Measurements from ENCODE around the gene S100A7. TPM values are rescaled to one million over a fixed set of nuclear protein-coding genes. Genes with fewer than 3 reads are reported as not detected.
"Not testable (repeated sequence)": the region's sequence is repeated elsewhere in the genome, so short reads cannot be mapped to it uniquely, and the experiment has no call there.

The S100A7 gene
- total and polyA plus RNA-seq, 8 donors, result not detected

- WGBS, 2 donors, result 51 to 61% methylated on average over 12 of the region's 12 CpGs
- TF ChIP-seq CTCF (IDR thresholded peaks at IDR 0.05), result no peak
- Histone ChIP-seq H3K36me3 (no peaks in the 10 kb centered on the region), H3K4me3 (no peak overlapping the region), H3K27ac (no peak overlapping the region), H3K4me1 (no peaks in the 10 kb centered on the region), H3K9me3 (no peaks in the 10 kb centered on the region), H3K27me3 (peaks cover 0 to 2% (median 0%) of the 10 kb centered on the region in 4 donors)
- FAIRE-seq (no peak), ATAC-seq (no peak), DNase-seq (no peak)
- intact Hi-C loops (cut with DNase I), result no loop called here
Measured at GRCh38 chr1:153428073-153428638, 32.3 kb downstream of the S100A7 start.

GRCh38 chr1:153426809-153427208 is 33.6 kb downstream of the S100A7 start:
- WGBS, 2 donors, result 11 to 17% methylated on average over 1 of the region's 1 CpG

GRCh38 chr1:153422450-153423068 is 37.9 kb downstream of the S100A7 start:
- H3K27ac ChIP-seq, result no peak overlapping the region
- peak; percentile 48 to 84 (median 73) for DNase-seq
- TF ChIP-seq CTCF (IDR thresholded peaks at IDR 0.05), result no peak
- intact Hi-C loops (cut with DNase I), result no loop called here
- H3K27me3 ChIP-seq, result no peaks in the 10 kb centered on the region
- no peaks in the 10 kb centered on the region for H3K36me3 ChIP-seq
- no peak overlapping the region for H3K4me3 ChIP-seq
- H3K4me1 ChIP-seq, result no peaks in the 10 kb centered on the region
- no peaks in the 10 kb centered on the region for H3K9me3 ChIP-seq
- peak; percentile 47 for FAIRE-seq
- ATAC-seq, result peak; percentile 64 to 90 (median 77)
- 5 to 8% methylated on average over 6 of the region's 6 CpGs for WGBS, 2 donors

More at GRCh38 chr1:153426809-153427208, 33.6 kb downstream of the S100A7 start:
- H3K4me1 ChIP-seq, result no peaks in the 10 kb centered on the region
- intact Hi-C loops (cut with DNase I), result no loop called here
- H3K36me3 ChIP-seq, result no peaks in the 10 kb centered on the region
- FAIRE-seq, result no peak
- H3K4me3 ChIP-seq, result no peak overlapping the region
- peaks cover 0 to 2% (median 0%) of the 10 kb centered on the region in 4 donors for H3K27me3 ChIP-seq
- DNase-seq, result no peak
- H3K27ac ChIP-seq, result no peak overlapping the region
- no peak for TF ChIP-seq CTCF (IDR thresholded peaks at IDR 0.05)
- ATAC-seq, result no peak
- H3K9me3 ChIP-seq, result no peaks in the 10 kb centered on the region

- H3K27me3 ChIP-seq, result no peaks in the 10 kb centered on the region
- 54 to 63% methylated on average over 2 of the region's 2 CpGs for WGBS, 2 donors
- no peak for FAIRE-seq
- TF ChIP-seq CTCF (IDR thresholded peaks at IDR 0.05), result no peak
- no peak for ATAC-seq
- no peaks in the 10 kb centered on the region for H3K9me3 ChIP-seq
- no peaks in the 10 kb centered on the region for H3K36me3 ChIP-seq
- no peak overlapping the region for H3K27ac ChIP-seq
- no peak for DNase-seq
- intact Hi-C loops (cut with DNase I), result no loop called here
- H3K4me3 ChIP-seq, result no peak overlapping the region
- no peaks in the 10 kb centered on the region for H3K4me1 ChIP-seq
Measured at GRCh38 chr1:153420306-153420705, 40.1 kb downstream of the S100A7 start.

- H3K27me3 ChIP-seq; ATAC-seq; H3K4me1 ChIP-seq; intact Hi-C loops (cut with DNase I); FAIRE-seq; H3K9me3 ChIP-seq; H3K4me3 ChIP-seq; H3K27ac ChIP-seq; DNase-seq; H3K36me3 ChIP-seq: not testable (repeated sequence)
- WGBS, 2 donors, result 26 to 59% methylated on average over 2 of the region's 2 CpGs
Measured at GRCh38 chr1:153419436-153419793, 41.0 kb downstream of the S100A7 start.

GRCh38 chr1:153418758-153419435 is 41.6 kb downstream of the S100A7 start:
- intact Hi-C loops (cut with DNase I); H3K4me3 ChIP-seq; H3K27me3 ChIP-seq; H3K4me1 ChIP-seq; H3K36me3 ChIP-seq; DNase-seq; H3K27ac ChIP-seq; FAIRE-seq; H3K9me3 ChIP-seq; ATAC-seq: not testable (repeated sequence)
- WGBS, 2 donors, result 40 to 55% methylated on average over 7 of the region's 7 CpGs

Data from pancreas (tissue), 10 donors.